HEK293 (cell line): ENCODE results near the gene NIT1.

ENCODE experiments used
- EGR2 ChIP-seq: fragments of 450-650 bp; formaldehyde crosslinking; IDR thresholded peaks from 2 replicates; pipeline ENCODE4 v1.5.1; 2016; ENCODE audit warnings: low read depth, missing biosample characterization, missing genetic modification characterization
- GLI4 ChIP-seq: fragments of 450-650 bp; formaldehyde crosslinking; IDR thresholded peaks from 2 replicates; pipeline ENCODE4 v1.5.1; 2016; ENCODE audit warnings: missing biosample characterization, missing genetic modification characterization
- KLF17 ChIP-seq: fragments of 450-650 bp; formaldehyde crosslinking; IDR thresholded peaks from 2 replicates; pipeline ENCODE4 v1.5.1; 2016; ENCODE audit warnings: missing biosample characterization, missing genetic modification characterization
- KLF8 ChIP-seq: fragments of 450-650 bp; formaldehyde crosslinking; IDR thresholded peaks from 2 replicates; pipeline ENCODE4 v1.5.1; 2016; ENCODE audit warnings: missing biosample characterization, missing genetic modification characterization
- SP2 ChIP-seq: fragments of 450-650 bp; formaldehyde crosslinking; IDR thresholded peaks from 2 replicates; pipeline ENCODE4 v1.5.1; 2016; ENCODE audit warnings: missing biosample characterization, missing genetic modification characterization
- SP3 ChIP-seq: fragments of 450-650 bp; formaldehyde crosslinking; IDR thresholded peaks from 2 replicates; pipeline ENCODE4 v1.5.1; 2016; ENCODE audit warnings: missing biosample characterization, missing genetic modification characterization
- SP7 ChIP-seq: fragments of 450-650 bp; formaldehyde crosslinking; IDR thresholded peaks from 2 replicates; pipeline ENCODE4 v1.5.1; 2016; ENCODE audit warnings: missing biosample characterization, missing genetic modification characterization
- ZIC2 ChIP-seq: fragments of 450-650 bp; formaldehyde crosslinking; IDR thresholded peaks from 2 replicates; pipeline ENCODE4 v1.5.1; 2016; ENCODE audit warnings: missing biosample characterization, missing genetic modification characterization
- ZNF133 ChIP-seq: fragments of 450-650 bp; formaldehyde crosslinking; IDR thresholded peaks from 2 replicates; pipeline ENCODE4 v1.5.1; 2016; ENCODE audit warnings: missing biosample characterization, missing genetic modification characterization
- ZNF155 ChIP-seq: fragments of 450-650 bp; formaldehyde crosslinking; IDR thresholded peaks from 2 replicates; pipeline ENCODE4 v1.5.1; 2016; ENCODE audit warnings: missing biosample characterization, missing genetic modification characterization
- ZNF311 ChIP-seq: fragments of 450-650 bp; formaldehyde crosslinking; IDR thresholded peaks from 2 replicates; pipeline ENCODE4 v1.5.1; 2017; ENCODE audit warnings: missing biosample characterization, missing genetic modification characterization, borderline replicate concordance
- ZNF335 ChIP-seq: fragments of 450-650 bp; formaldehyde crosslinking; conservative IDR thresholded peaks from 2 replicates; pipeline ENCODE4 v1.5.1; 2016; ENCODE audit warnings: missing biosample characterization, missing genetic modification characterization
- ZNF350 ChIP-seq: fragments of 450-650 bp; formaldehyde crosslinking; IDR thresholded peaks from 2 replicates; pipeline ENCODE4 v1.5.0; 2017; ENCODE audit warnings: missing biosample characterization, mild to moderate bottlenecking, missing genetic modification characterization
- ZNF398 ChIP-seq: fragments of 450-650 bp; formaldehyde crosslinking; IDR thresholded peaks from 2 replicates; pipeline ENCODE4 v1.5.1; 2017; ENCODE audit warnings: missing biosample characterization, missing genetic modification characterization
- ZNF510 ChIP-seq: fragments of 450-650 bp; formaldehyde crosslinking; IDR thresholded peaks from 2 replicates; pipeline ENCODE4 v1.5.1; 2018; ENCODE audit warnings: mild to moderate bottlenecking, missing genetic modification characterization, missing biosample characterization; ENCODE audit not compliant: insufficient replicate concordance
- TF ChIP-seq, protein P1 (sequence below): fragments of 450-650 bp; formaldehyde crosslinking; IDR thresholded peaks from 2 replicates; pipeline ENCODE4 v1.5.1; 2016; ENCODE audit warnings: missing biosample characterization, missing genetic modification characterization
- TF ChIP-seq, protein P2 (sequence below): fragments of 450-650 bp; formaldehyde crosslinking; IDR thresholded peaks from 2 replicates; pipeline ENCODE4 v1.5.1; 2016; ENCODE audit warnings: missing biosample characterization, missing genetic modification characterization
- TF ChIP-seq, protein P3 (sequence below): fragments of 450-650 bp; formaldehyde crosslinking; IDR thresholded peaks from 2 replicates; pipeline ENCODE4 v1.5.1; 2016; ENCODE audit warnings: missing biosample characterization, missing genetic modification characterization

NIT1 gene

DNA sequence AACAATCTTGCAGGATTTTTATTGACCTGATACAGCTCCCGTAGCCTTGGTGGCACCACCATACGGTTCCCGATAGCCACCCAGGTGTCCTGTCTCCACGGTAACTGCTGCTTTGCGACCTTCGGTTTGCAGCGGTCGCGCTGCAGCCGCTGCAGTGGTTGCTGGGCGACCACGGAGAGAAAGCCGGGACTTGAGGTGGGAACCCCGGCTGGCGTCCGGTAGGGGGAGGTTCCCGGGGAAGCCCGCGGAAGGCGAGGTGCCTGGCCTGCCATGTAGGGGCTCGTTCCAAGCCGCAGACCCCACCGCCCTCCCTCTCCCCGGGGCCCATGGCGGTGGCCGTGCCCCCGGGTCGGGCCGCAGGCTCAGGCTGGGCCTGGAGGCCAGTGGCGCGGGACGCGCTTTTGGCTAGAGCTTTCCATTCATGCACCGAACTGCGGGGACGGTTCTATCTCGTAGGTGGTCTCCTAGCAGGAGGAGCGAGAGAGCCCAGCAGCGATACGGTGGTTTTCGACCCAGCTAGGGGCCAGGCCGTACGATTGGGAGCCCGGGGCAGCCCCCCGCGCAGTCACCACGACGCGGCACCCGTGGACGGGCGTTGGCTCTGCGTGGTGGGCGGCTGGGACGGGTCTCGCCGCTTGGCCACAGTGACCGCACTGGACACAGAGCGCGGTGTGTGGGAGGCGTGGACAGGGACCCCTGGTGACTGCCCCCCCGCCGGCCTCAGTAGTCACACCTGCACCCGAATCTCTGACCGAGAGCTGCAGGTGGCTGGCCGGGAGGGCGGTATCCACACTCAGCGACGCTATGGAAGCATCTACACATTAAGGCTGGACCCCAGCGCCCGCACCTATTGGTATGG is 19.5 kb upstream of the NIT1 start, which contains the start of gene KLHDC9 (continued):
- TF ChIP-seq ZIC2 (tag by site-specific recombination) (peak; percentile 35; the same call in 1 of the 2 replicates), ZNF398 (tag by site-specific recombination) (peak; percentile 93), GLI4 (tag by site-specific recombination) (no peak), ZNF350 (tag by site-specific recombination) (no peak), KLF17 (tag by site-specific recombination) (no peak), SP7 (tag by site-specific recombination) (peak; percentile 22; the same call in 1 of the 2 replicates), EGR2 (tag by site-specific recombination) (peak; percentile 33; the same call in 1 of the 2 replicates), KLF8 (tag by site-specific recombination) (no peak; the same call in 1 of the 2 replicates), ZNF311 (tag by site-specific recombination) (no peak), ZNF155 (tag by site-specific recombination) (no peak), SP2 (peak; percentile 57; the same call in 1 of the 2 replicates), ZNF133 (no peak), SP3 (tag by site-specific recombination) (peak; percentile 15; the same call in 1 of the 2 replicates), ZNF335 (tag by site-specific recombination) (peak; percentile 20; the same call in 1 of the 2 replicates), ZNF510 (tag by site-specific recombination) (no peak)
- TF ChIP-seq, protein P1, sequence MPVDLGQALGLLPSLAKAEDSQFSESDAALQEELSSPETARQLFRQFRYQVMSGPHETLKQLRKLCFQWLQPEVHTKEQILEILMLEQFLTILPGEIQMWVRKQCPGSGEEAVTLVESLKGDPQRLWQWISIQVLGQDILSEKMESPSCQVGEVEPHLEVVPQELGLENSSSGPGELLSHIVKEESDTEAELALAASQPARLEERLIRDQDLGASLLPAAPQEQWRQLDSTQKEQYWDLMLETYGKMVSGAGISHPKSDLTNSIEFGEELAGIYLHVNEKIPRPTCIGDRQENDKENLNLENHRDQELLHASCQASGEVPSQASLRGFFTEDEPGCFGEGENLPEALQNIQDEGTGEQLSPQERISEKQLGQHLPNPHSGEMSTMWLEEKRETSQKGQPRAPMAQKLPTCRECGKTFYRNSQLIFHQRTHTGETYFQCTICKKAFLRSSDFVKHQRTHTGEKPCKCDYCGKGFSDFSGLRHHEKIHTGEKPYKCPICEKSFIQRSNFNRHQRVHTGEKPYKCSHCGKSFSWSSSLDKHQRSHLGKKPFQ, result peak; percentile 80
- TF ChIP-seq, protein P2, sequence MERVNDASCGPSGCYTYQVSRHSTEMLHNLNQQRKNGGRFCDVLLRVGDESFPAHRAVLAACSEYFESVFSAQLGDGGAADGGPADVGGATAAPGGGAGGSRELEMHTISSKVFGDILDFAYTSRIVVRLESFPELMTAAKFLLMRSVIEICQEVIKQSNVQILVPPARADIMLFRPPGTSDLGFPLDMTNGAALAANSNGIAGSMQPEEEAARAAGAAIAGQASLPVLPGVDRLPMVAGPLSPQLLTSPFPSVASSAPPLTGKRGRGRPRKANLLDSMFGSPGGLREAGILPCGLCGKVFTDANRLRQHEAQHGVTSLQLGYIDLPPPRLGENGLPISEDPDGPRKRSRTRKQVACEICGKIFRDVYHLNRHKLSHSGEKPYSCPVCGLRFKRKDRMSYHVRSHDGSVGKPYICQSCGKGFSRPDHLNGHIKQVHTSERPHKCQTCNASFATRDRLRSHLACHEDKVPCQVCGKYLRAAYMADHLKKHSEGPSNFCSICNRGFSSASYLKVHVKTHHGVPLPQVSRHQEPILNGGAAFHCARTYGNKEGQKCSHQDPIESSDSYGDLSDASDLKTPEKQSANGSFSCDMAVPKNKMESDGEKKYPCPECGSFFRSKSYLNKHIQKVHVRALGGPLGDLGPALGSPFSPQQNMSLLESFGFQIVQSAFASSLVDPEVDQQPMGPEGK (tag by site-specific recombination), result peak; percentile 56; the same call in 1 of the 2 replicates
- TF ChIP-seq, protein P3, sequence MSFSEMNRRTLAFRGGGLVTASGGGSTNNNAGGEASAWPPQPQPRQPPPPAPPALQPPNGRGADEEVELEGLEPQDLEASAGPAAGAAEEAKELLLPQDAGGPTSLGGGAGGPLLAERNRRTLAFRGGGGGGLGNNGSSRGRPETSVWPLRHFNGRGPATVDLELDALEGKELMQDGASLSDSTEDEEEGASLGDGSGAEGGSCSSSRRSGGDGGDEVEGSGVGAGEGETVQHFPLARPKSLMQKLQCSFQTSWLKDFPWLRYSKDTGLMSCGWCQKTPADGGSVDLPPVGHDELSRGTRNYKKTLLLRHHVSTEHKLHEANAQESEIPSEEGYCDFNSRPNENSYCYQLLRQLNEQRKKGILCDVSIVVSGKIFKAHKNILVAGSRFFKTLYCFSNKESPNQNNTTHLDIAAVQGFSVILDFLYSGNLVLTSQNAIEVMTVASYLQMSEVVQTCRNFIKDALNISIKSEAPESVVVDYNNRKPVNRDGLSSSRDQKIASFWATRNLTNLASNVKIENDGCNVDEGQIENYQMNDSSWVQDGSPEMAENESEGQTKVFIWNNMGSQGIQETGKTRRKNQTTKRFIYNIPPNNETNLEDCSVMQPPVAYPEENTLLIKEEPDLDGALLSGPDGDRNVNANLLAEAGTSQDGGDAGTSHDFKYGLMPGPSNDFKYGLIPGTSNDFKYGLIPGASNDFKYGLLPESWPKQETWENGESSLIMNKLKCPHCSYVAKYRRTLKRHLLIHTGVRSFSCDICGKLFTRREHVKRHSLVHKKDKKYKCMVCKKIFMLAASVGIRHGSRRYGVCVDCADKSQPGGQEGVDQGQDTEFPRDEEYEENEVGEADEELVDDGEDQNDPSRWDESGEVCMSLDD (tag by site-specific recombination), result peak; percentile 77; the same call in 1 of the 2 replicates
